ENCODE results near the gene ABCC2. TPM values are rescaled to one million over a fixed set of nuclear protein-coding genes. Genes with fewer than 3 reads are reported as not detected.
"Not testable (repeated sequence)": the region's sequence is repeated elsewhere in the genome, so short reads cannot be mapped to it uniquely, and the experiment has no call there.

ABCC2 gene
- total and polyA plus RNA-seq, 2 experiments from 2014 or later: 29.7 to 63.1 TPM

- no peak for DNase-seq (ENCODE audit: low spot score)
- H3K9me2 ChIP-seq (replicated peaks; ENCODE audit: insufficient read depth): no peaks in the 10 kb centered on the region
- no peak overlapping the region for H3K4me2 ChIP-seq
- no peak for TF ChIP-seq EZH2 (IDR thresholded peaks at IDR 0.05; ENCODE audit: borderline replicate concordance)
- H3K4me1 ChIP-seq (ENCODE audit: insufficient read depth): peaks cover 6% of the 10 kb centered on the region
- no peak overlapping the region for H3K4me3 ChIP-seq
- H3K9me3 ChIP-seq (ENCODE audit: low read depth): no peaks in the 10 kb centered on the region
- no peak overlapping the region for H3K27ac ChIP-seq
- no peaks in the 10 kb centered on the region for H3K27me3 ChIP-seq
- 98% methylated on average over 8 of the region's 8 CpGs for WGBS (ENCODE audit: low lambda C conversion rate, missing lambda C conversion rate)
- no peaks in the 10 kb centered on the region for H4K20me1 ChIP-seq (ENCODE audit: insufficient read depth, poor library complexity, severe bottlenecking)
- no peaks in the 10 kb centered on the region for H3K79me2 ChIP-seq
- H2AFZ ChIP-seq: no peak overlapping the region
- no peaks in the 10 kb centered on the region for H3K36me3 ChIP-seq (replicated peaks; ENCODE audit: insufficient read depth, low read depth)
Measured at GRCh38 chr10:99860466-99860865, 78.0 kb downstream of the ABCC2 start.

DNA sequence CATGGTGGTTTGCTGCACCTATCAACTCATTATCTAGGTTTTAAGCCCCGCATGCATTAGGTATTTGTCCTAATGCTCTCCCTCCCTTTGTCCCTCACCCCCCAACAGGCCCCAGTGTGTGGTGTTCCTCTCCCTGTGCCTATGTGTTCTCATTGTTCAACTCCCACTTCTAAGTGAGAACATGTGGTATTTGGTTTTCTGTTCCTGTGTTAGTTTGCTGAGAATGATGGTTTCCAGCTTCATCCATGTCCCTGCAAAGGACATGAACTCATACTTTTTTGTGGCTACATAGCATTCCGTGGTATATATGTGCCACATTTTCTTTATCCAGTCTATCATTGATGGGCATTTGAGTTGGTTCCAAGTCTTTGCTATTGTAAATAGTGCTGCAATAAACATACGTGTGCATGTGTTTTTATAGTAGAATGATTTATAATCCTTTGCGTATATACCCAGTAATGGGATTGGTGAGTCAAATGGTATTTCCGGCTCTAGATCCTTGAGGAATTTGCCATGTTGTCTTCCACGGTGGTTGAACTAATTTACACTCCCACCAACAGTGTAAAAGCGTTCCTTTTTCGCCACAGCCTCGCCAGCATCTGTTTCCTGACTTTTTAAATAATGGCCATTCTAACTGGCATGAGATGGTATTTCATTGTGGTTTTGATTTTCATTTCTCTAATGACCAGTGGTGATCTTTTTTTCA lies 81.2 kb downstream of the ABCC2 start:
- H3K36me3 ChIP-seq (replicated peaks; ENCODE audit: insufficient read depth, low read depth); H3K4me2 ChIP-seq; H3K9me3 ChIP-seq (ENCODE audit: low read depth); H3K4me1 ChIP-seq (ENCODE audit: insufficient read depth); H3K27me3 ChIP-seq; H3K79me2 ChIP-seq; H2AFZ ChIP-seq; H3K4me3 ChIP-seq; H3K9me2 ChIP-seq (replicated peaks; ENCODE audit: insufficient read depth); H3K27ac ChIP-seq; H4K20me1 ChIP-seq (ENCODE audit: insufficient read depth, poor library complexity, severe bottlenecking); DNase-seq (ENCODE audit: low spot score): not testable (repeated sequence)
- 81% methylated on average over 9 of the region's 9 CpGs for WGBS (ENCODE audit: low lambda C conversion rate, missing lambda C conversion rate)

GRCh38 chr10:99867250-99867649 lies 84.8 kb downstream of the ABCC2 start:
- not testable (repeated sequence) for H3K4me3 ChIP-seq; H3K4me1 ChIP-seq (ENCODE audit: insufficient read depth); H3K36me3 ChIP-seq (replicated peaks; ENCODE audit: insufficient read depth, low read depth); H3K9me2 ChIP-seq (replicated peaks; ENCODE audit: insufficient read depth); H3K9me3 ChIP-seq (ENCODE audit: low read depth); H3K27me3 ChIP-seq; DNase-seq (ENCODE audit: low spot score); H2AFZ ChIP-seq; H3K4me2 ChIP-seq; H3K79me2 ChIP-seq; H4K20me1 ChIP-seq (ENCODE audit: insufficient read depth, poor library complexity, severe bottlenecking); H3K27ac ChIP-seq
- WGBS (ENCODE audit: low lambda C conversion rate, missing lambda C conversion rate): 90% methylated on average over 3 of the region's 3 CpGs

DNA sequence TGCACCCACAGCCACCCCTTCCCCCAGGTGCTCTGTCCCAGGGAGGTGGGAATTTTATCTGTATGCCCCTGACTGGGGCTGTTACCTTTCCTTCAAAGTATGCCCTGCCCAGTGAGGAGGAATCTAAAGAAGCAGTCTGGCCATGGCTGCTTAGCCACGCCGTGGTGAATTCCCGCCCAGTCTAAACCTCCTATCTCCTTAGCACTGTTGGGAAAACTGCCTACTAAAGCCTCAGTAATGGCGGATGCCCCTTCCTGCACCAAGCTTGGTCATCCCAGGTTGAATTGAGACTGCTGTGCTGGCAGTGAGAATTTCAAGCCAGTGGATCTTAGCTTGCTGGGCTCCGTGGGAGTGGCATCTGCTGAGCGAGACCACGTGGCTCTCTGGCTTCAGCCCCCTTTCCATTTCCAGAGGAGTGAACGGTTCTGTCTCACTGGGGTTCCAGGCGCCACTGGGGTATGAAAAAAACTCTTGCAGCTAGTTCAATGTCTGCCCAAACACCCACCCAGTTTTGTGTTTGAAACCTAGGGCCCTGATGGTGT lies 87.2 kb downstream of the ABCC2 start:
- H3K36me3 ChIP-seq (replicated peaks; ENCODE audit: insufficient read depth, low read depth): no peaks in the 10 kb centered on the region
- no peaks in the 10 kb centered on the region for H3K9me3 ChIP-seq (ENCODE audit: low read depth)
- H3K9me2 ChIP-seq (replicated peaks; ENCODE audit: insufficient read depth): no peaks in the 10 kb centered on the region
- no peak overlapping the region for H3K27ac ChIP-seq
- 84% methylated on average over 9 of the region's 9 CpGs for WGBS (ENCODE audit: low lambda C conversion rate, missing lambda C conversion rate)
- H3K4me1 ChIP-seq (ENCODE audit: insufficient read depth): peaks cover 10% of the 10 kb centered on the region
- no peak overlapping the region for H3K4me2 ChIP-seq
- no peaks in the 10 kb centered on the region for H3K27me3 ChIP-seq
- no peak for DNase-seq (ENCODE audit: low spot score)
- TF ChIP-seq CTCF (IDR thresholded peaks at IDR 0.05; ENCODE audit: poor library complexity): no peak
- no peak for TF ChIP-seq EZH2 (IDR thresholded peaks at IDR 0.05; ENCODE audit: borderline replicate concordance)
- TF ChIP-seq EZH2phosphoT487 (IDR thresholded peaks at IDR 0.05; ENCODE audit: low read depth, severe bottlenecking, unreplicated experiment): no peak
- no peak overlapping the region for H2AFZ ChIP-seq
- H3K4me3 ChIP-seq: no peak overlapping the region
- H3K79me2 ChIP-seq: no peaks in the 10 kb centered on the region
- no peaks in the 10 kb centered on the region for H4K20me1 ChIP-seq (ENCODE audit: insufficient read depth, poor library complexity, severe bottlenecking)

DNA sequence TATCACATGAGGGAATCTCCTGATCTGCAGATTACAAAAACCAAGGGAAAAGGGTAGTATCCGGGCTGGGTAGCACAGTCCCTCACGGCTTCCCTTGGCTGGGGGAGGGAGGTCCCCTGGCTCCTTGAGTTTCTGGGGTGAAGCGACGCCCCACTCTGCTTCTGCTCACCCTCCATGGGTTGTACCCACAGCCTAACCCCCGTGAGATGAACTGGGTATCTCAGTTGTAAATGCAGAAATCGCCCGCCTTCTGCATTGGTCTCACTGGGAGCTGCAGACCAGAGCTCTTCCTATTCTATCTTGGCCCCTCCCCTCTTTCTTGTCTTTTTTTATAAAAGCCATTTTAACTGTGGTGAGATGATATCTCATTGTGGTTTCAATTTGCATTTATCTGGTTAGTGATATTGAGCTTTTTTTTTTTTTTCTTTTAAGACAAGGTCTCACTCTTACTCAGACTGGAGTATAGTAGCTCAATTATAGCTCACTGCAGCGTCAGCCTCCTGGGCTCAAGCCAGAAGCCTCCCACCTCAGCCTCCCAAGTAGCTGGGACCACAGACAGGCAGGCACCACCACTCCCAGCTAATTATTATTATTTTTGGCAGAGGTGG lies 87.8 kb downstream of the ABCC2 start:
- no peak for DNase-seq (ENCODE audit: low spot score)
- no peak overlapping the region for H3K27ac ChIP-seq
- TF ChIP-seq CTCF (IDR thresholded peaks at IDR 0.05; ENCODE audit: poor library complexity) (no peak), EZH2phosphoT487 (IDR thresholded peaks at IDR 0.05; ENCODE audit: low read depth, severe bottlenecking, unreplicated experiment) (no peak), EZH2 (IDR thresholded peaks at IDR 0.05; ENCODE audit: borderline replicate concordance) (no peak)
- H4K20me1 ChIP-seq (ENCODE audit: insufficient read depth, poor library complexity, severe bottlenecking): no peaks in the 10 kb centered on the region
- no peaks in the 10 kb centered on the region for H3K36me3 ChIP-seq (replicated peaks; ENCODE audit: insufficient read depth, low read depth)
- no peak overlapping the region for H3K4me3 ChIP-seq
- H2AFZ ChIP-seq: no peak overlapping the region
- no peaks in the 10 kb centered on the region for H3K9me2 ChIP-seq (replicated peaks; ENCODE audit: insufficient read depth)
- no peaks in the 10 kb centered on the region for H3K9me3 ChIP-seq (ENCODE audit: low read depth)
- no peaks in the 10 kb centered on the region for H3K79me2 ChIP-seq
- no peaks in the 10 kb centered on the region for H3K27me3 ChIP-seq
- H3K4me1 ChIP-seq (ENCODE audit: insufficient read depth): peaks cover 10% of the 10 kb centered on the region
- WGBS (ENCODE audit: low lambda C conversion rate, missing lambda C conversion rate): 94% methylated on average over 8 of the region's 8 CpGs
- no peak overlapping the region for H3K4me2 ChIP-seq
